GM19240 (cell line): ENCODE data around the gene NDUFA13.

Experiments used
- DNase-seq: peaks from one replicate; pipeline ENCODE4 v3.0.0; 2011; ENCODE audit warnings: low spot score; ENCODE audit not compliant: insufficient read length

NDUFA13 gene

GRCh38 chr19:19507354-19507753 is 8.7 kb upstream of the NDUFA13 start:
- DNase-seq: no peak

- DNase-seq: no peak
These were observed 7.8 kb upstream of the NDUFA13 start for GRCh38 chr19:19508217-19508616.

- no peak for DNase-seq
These were observed 5.6 kb upstream of the NDUFA13 start for GRCh38 chr19:19510432-19510831.

GRCh38 chr19:19513682-19514081 is 2.3 kb upstream of the NDUFA13 start:
- no peak for DNase-seq

- no peak for DNase-seq
These were observed 1.8 kb upstream of the NDUFA13 start for GRCh38 chr19:19514215-19514657.

- DNase-seq: no peak
These were observed 964 bp upstream of the NDUFA13 start, which contains the start of gene TSSK6 for GRCh38 chr19:19514881-19515641. TSS of gene TSSK6 (minus strand) at chr19:19515548. CDS start at chr19:19515427, 121 bp downstream.

- DNase-seq: no peak
These were observed 1.2 kb downstream of the NDUFA13 start for GRCh38 chr19:19517235-19517619.

- DNase-seq: no peak
These were observed 5.0 kb downstream of the NDUFA13 start for GRCh38 chr19:19520989-19521388.

- no peak for DNase-seq
These were observed 7.2 kb downstream of the NDUFA13 start for GRCh38 chr19:19523177-19523576.

GRCh38 chr19:19524053-19524452 is 8.0 kb downstream of the NDUFA13 start:
- no peak for DNase-seq

- DNase-seq: no peak
These were observed 9.8 kb downstream of the NDUFA13 start for GRCh38 chr19:19525611-19526380.

- no peak for DNase-seq
These were observed 10.8 kb downstream of the NDUFA13 start for GRCh38 chr19:19526581-19527370.

GRCh38 chr19:19527371-19527656 is 11.3 kb downstream of the NDUFA13 start:
- DNase-seq: no peak

GRCh38 chr19:19527674-19528625 is 11.9 kb downstream of the NDUFA13 start:
- no peak for DNase-seq

GRCh38 chr19:19528721-19529490 is 12.9 kb downstream of the NDUFA13 start, which contains the start of gene YJEFN3:
TSS of gene YJEFN3 (plus strand) at chr19:19528911. CDS start at chr19:19528933, 22 bp downstream.
- no peak for DNase-seq

GRCh38 chr19:19529783-19530422 is 13.9 kb downstream of the NDUFA13 start:
- no peak for DNase-seq

GRCh38 chr19:19530423-19530804 is 14.4 kb downstream of the NDUFA13 start:
- no peak for DNase-seq

- no peak for DNase-seq
These were observed 14.9 kb downstream of the NDUFA13 start for GRCh38 chr19:19530889-19531288.
